HG03139 (cell line): Measurements from ENCODE around the gene FBL.
A peak's percentile ranks its signal among the peaks of the same experiment; 100 is the strongest.
"Not testable (repeated sequence)": the region's sequence is repeated elsewhere in the genome, so short reads cannot be mapped to it uniquely, and the experiment has no call there.

Experiments used
- ATAC-seq: cut with Tn5 transposase; IDR thresholded peaks from one replicate; pipeline ENCODE4 v1.9.1; 2021; ENCODE audit not compliant: unreplicated experiment

The FBL gene

GRCh38 chr19:39845933-39846677 lies at the start of gene FBL:
Gene FBL, minus strand, starts transcription at chr19:39846379. Its CDS starts 79 bp downstream, at chr19:39846300.
- ATAC-seq = peak; percentile 64

GRCh38 chr19:39895096-39895495 lies 48.9 kb upstream of the FBL start:
- not testable (repeated sequence) for ATAC-seq

GRCh38 chr19:39894236-39894606 lies 48.0 kb upstream of the FBL start:
- ATAC-seq = not testable (repeated sequence)

- not testable (repeated sequence) for ATAC-seq
Observed at GRCh38 chr19:39893366-39894235, 47.4 kb upstream of the FBL start.

- not testable (repeated sequence) for ATAC-seq
Observed at GRCh38 chr19:39892506-39892902, 46.3 kb upstream of the FBL start.

- not testable (repeated sequence) for ATAC-seq
Observed at GRCh38 chr19:39891660-39892505, 45.7 kb upstream of the FBL start.

- ATAC-seq = no peak
Observed at GRCh38 chr19:39890755-39891551, 44.8 kb upstream of the FBL start.

GRCh38 chr19:39889872-39890754 lies 43.9 kb upstream of the FBL start:
- not testable (repeated sequence) for ATAC-seq

- ATAC-seq = not testable (repeated sequence)
Observed at GRCh38 chr19:39887456-39887951, 41.3 kb upstream of the FBL start.

- ATAC-seq = not testable (repeated sequence)
Observed at GRCh38 chr19:39885821-39886554, 39.8 kb upstream of the FBL start.

- ATAC-seq = not testable (repeated sequence)
Observed at GRCh38 chr19:39884721-39885120, 38.5 kb upstream of the FBL start.

GRCh38 chr19:39882645-39883044 lies 36.5 kb upstream of the FBL start:
- ATAC-seq = not testable (repeated sequence)

- ATAC-seq = not testable (repeated sequence)
Observed at GRCh38 chr19:39881495-39882110, 35.4 kb upstream of the FBL start.

GRCh38 chr19:39880241-39880640 lies 34.1 kb upstream of the FBL start:
- ATAC-seq = not testable (repeated sequence)

GRCh38 chr19:39879796-39880195 lies 33.6 kb upstream of the FBL start:
- not testable (repeated sequence) for ATAC-seq

GRCh38 chr19:39878866-39879265 lies 32.7 kb upstream of the FBL start:
- ATAC-seq = not testable (repeated sequence)

GRCh38 chr19:39878398-39878797 lies 32.2 kb upstream of the FBL start:
- ATAC-seq = no peak

GRCh38 chr19:39877982-39878381 lies 31.8 kb upstream of the FBL start:
- ATAC-seq = not testable (repeated sequence)
